Hematopoietic multipotent progenitor cell treated with erythropoietin and hydrocortisone succinate and interleukin-3 and kit ligand, for 8 days (in vitro differentiated cells): ENCODE results near the gene CCSAP.
"Not testable (repeated sequence)": the region's sequence is repeated elsewhere in the genome, so short reads cannot be mapped to it uniquely, and the experiment has no call there.

ENCODE experiments used
- DNase-seq: peaks from one replicate; pipeline ENCODE4 v3.0.0-alpha.2; 2015

Gene CCSAP, protein sequence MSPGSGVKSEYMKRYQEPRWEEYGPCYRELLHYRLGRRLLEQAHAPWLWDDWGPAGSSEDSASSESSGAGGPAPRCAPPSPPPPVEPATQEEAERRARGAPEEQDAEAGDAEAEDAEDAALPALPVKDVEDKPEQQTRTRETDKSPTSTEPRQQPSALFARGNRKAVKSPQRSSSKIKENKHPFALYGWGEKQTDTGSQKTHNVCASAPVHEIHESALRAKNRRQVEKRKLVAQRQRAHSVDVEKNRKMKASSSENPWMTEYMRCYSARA

DNA sequence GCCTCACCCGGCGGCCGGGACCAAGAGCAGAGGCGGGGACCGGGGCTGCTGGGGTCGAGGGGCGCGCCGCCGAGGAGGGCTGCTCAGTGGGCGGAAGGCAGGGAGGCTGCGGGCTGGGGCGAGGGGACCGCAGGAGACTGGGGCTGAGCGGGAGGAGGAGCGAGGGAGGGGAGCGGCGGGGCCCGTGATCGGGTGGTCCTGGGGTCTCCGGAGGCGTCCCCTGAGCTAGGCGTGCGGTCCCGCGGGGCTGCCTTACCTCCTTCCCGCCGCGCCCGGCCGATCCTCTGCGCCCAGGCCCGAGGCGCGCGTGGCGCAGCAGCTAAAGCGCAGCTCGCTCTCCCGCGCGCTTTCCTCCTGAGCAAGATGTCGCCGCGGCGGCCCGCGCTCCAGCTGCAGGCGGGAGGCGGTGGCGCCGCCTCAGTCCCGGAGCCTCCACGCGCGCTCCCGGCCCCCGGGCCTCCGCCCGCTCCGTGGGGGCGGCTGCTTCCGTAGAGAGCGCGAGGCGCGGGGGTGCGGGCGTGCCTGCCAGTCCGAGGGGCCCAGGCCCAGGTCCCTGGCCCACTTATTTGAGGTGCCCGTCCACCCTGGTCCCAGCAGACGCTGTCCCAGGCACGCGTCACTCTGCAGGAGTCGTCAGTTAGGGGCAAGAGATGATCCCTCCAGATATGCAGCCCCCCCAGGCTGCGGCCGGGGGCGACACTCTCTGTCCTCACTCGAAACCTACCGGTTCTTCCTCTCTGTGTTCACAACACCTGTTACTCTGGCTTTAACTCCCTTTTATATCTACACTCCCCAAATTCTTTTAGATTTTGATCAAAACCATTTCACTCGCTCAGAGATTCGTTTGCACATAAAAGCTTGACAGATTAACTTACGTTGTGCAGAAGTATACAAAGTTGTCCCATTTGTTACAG is at the start of gene CCSAP:
TSS of gene CCSAP (minus strand) at position 392 of the 914 bp plus-strand sequence. CDS start 582 bp downstream, outside the sequence.
- peak; percentile 42 for DNase-seq

DNA sequence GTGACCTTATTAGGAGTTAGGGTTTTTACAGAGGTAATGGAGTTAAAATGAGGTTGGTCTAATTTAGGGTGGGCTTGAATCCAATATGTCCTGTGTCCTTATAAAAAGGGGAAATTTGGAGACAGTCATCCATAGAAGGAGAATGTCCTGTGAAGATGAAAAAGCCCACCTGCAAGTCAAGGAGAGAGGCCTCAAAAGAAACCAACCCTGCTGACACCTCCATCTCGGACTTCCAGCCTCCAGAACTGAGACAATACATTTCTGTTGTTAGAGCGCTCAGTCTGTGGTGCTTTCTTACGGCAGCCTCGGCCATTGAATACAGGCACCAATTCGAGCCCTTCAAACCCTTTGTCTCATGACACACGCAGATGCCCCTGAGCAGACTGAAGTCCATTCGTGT is 47.3 kb upstream of the CCSAP start:
- no peak for DNase-seq

DNA sequence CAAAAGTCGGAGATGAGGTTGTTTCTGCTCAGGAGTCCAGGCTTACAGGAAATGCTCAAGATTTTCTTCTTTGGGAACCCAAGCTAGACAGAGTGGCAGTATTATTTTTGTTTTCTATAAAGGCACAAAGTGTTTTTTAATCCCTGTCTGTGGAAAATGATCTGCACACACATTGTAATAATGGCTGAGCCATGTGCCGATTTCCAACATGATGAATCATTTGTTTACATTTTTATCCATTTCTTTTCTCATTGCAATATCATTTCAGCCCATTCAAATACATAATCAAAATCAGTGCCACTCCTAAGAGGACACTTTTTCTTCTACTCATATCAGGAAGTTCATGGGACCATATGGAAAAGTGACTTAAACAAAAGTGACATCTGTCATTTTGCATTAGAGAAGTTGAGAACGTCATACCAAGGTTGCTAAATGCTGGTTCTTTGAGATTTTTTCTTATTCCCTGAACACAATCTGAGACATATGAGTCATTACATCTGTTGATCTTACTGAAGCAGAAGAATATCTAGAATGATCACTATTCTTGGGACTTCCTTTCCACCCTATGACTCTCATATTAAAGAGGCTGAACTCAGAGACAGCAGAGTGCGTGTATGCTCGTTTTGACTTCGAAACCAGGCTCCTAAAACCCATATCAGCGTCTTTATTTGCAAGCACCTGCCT is 46.2 kb upstream of the CCSAP start:
- no peak for DNase-seq

DNA sequence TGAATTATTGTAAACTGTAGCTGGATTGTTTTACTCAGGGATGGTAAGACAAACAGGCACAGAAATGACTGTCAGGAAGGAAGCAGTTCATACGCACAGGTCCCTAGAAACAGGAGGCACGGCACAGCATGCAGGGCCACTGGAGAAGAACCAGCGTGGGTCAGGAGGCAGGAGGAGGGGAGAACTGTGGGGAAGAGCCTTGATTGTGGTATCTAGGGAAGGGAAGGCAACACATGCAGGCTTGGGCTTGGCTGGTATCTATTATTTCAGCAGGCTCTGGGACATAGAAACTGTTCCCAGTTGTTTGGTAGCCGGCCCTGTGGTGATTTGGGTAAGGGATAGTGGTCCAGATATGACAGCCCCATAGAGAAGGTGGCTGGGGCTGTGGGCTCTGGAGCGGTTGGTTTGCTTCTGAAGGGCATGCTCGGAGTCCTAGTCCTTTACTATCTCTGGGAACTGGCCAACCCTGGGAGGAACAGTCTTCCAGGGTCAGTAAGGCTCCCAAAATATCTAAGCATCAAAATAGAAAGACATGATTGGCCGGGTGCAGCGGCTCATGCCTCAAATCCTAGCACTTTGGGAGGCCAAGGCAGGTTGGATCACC is 43.1 kb upstream of the CCSAP start:
- DNase-seq: no peak

DNA sequence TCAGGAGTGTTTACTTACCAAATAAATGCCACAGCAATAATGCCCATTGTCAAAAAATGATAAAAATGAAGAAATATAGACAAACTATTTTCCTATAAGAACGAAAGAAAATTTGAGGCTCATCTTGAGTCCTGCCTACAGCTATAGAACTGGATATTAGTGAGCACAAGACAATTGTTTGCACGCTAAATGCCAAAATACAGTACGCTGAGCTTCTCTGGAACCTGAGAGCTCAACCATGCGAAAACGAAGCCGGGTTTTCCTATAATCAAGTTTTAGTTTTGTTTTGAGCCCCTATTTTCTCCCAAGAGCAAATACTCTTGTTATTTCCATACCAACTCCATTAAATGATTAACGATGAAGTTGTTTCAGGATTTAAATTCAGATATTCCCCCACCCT is 42.0 kb upstream of the CCSAP start:
- no peak for DNase-seq

DNA sequence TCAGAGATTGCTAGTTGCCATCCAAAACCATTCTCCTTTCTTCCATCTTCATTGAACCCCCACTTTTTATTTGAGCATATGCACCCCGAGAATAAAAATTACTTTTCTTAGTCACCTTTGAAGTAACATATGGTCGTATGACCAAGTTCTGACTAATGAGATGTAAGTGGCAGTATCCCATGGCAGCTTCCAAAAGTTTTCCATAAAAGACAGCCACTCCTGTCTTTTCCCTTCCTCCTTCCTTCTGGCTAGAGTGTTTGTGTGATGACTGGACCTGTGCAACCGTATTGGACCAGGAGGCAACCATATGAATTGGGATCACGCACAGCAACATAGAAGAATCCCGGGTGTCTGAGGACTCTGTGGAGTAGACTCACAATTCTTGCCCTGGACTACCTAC is 41.1 kb upstream of the CCSAP start:
- no peak for DNase-seq

DNA sequence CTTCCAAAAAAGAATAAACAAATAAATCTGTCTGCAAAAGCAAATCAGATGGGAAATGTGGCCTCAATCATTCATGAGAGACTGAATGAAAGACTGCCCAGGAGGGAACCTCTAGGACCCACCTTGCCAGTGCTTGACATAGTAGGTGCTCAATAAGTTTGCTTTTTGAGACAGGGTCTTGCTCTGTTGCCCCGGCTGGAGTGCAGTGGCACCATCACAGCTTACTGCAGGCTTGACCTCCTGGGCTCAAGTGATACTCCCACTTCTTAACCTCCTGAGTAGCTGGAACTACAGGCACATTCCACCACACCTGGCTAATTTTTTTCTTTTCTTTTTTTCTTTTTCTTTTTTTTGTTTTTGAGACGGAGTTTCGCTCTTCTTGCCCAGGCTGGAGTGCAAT is 40.3 kb upstream of the CCSAP start:
- DNase-seq: no peak

DNA sequence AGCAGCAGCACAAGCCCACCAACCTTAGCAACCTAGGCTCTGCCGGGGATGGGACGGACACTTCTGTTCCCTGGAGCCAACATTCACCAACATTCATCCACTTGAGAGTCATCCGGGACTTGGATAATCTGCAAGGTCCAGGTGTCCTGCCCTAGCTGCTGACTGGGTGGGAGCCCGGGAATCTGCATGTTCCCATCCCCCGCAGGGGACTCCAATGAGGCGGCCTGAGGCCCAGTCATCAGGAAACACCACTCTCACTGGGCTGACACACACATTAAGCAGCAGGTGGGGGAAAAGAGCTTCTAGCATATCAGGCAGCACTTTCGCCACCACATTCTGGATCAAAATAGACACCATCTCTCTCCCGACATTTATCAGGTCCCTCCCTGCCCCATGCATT is 38.4 kb upstream of the CCSAP start:
- no peak for DNase-seq

DNA sequence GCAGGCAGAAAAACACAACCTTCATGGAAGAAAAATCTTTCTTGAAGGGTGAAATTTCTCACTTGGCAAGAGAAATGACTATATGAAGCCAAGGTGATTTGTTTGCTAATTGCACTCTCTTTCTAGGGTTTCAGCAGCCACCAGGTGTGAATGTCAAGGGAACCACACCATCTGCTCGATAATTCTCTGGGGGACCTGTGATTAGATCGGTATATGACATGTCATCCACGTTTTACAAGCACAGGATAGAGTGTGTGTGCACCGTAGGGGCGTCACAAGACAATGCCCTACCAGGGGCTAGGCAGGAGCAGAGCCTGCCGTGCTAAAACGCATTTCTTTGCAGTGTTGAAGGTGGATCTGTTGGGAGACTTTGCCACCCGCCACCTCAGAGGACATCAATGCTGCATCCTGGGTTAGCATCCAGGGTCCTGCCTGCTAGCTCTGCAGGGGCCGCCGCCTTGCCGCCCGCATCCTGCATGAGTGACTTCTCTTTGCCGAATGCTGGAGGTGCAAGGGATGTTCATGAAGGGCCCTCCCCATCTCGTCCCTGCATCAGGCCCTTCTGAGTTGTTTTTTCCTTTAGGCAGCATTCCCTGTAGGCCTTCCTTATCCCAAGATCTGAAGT is 37.8 kb upstream of the CCSAP start:
- no peak for DNase-seq

DNA sequence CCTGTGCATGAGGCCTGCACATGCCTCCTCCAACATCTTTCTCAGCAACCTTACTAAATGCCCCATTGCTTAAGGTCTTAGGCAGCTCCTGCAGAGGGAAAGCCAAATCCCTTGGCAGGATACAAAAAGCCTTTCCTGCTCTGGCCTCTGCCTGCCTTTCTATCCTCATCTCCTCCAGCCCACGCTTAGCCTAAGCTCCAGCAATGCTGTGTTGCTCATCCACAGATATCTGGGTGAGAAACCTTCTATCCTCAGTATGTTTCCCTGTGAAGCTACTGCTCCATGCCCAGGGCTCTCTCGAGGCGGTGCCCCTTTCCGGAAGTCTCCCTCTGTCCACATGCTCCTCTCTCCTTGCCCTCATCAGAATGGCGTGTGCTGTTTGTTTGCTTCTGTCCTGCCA is 37.0 kb upstream of the CCSAP start:
- no peak for DNase-seq

DNA sequence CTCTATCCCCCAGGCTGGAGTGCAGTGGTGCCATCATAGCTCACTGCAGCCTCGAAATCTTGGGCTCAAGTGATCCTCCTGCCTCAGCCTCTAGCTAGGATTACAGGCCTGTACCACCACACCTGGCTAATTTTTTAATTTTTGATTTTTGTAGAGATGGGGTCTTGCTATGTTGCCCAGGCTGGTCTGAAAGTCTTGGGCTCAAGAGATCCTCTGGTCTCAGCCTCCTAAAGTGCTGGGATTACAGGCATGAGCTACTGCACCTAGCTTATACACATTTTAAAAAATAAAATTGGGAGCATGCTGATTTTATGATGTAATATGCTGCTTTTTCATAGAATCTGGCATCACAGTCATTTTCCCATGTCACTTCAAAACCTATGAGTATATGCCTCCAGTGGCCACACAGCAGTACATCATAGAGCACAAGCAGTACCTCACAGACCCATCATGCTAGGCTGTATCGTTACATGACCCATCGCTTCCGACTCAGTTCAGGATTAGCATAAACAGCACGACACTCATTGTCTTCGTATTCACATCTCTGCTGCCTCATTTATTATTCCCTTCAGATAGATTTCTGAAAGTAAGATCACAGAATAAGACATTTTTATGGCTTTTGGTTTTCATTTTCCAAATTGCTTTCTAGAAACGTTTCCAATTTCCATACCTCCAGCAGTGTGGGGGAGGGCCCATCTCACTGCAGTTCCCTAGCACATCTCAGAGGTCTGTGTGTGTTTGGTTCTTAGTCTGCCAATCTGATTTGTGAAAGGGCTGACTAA is 35.9 kb upstream of the CCSAP start:
- DNase-seq: no peak

DNA sequence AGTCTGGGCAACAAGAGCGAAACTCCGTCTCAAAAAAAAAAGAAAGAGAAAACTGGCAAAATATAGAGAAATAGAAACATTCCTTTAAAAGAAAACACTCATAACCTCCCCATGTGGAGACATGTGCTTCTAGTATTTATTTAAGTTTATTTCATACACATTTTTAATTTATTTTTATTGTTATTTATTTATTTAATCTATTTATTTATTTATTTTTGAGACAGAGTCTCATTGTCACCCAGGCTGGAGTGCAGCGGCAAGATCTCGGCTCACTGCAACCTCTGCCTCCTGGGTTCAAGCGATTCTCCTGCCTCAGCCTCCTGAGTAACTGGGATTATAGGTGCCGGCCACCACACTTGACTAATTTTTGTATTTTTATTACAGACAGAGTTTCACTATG is 35.2 kb upstream of the CCSAP start:
- DNase-seq: not testable (repeated sequence)

DNA sequence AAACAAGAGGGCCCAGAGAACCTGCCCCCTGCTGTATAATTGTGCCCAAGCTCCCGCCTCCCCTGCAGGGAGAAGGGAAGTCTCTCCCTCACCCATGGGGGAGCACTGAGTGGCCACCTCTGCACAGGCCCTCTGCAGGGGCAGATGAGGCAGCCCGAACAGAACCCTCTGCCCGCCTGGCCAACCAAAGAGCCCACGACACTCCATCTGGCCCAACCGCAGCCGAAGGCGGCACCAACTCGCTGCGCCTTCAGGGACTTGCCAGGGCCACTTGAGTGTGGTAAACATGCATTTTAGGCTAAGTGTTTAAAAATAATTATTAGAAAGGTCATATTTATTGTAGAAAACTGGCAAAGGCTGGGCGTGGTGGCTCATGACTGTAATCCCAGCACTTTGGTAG is 34.6 kb upstream of the CCSAP start:
- DNase-seq: no peak

DNA sequence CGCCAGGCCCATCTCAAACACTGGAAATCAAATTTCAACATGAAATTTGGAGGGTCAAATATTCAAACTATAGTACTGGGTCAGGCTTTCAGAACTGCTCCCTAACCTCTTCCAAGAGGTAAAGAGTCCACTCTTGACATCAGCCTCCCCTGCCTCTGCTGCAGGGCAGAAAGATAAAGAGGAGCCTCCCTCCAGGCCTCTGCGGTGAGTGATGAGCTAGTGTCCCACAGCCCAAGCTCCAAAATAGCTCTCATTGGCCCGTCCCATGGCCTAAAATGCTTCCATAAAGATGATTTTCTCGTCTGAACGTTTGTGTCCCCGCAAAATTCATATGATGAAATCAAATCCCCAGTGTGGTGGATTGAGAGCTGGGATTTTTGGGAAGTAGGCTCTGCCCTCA is 33.7 kb upstream of the CCSAP start:
- DNase-seq: no peak

DNA sequence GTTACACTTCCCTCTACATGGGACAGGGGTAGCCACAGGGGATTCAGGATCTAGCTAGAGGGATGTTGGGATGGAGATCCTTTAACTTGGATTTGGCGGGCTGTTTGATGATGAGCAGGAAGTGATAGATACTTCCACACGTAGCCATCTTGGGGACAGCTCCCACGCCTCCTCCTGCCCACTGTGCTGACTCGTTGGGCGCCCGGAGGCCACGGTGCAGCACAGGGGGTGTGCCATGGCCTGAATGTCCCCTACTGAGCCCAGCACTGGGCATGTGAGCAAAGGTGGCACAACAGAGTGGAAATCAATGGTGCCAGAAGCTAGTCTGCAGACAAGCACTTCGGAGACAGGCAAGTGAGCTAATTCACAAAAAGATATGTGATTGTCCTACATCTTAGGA is 31.6 kb upstream of the CCSAP start:
- no peak for DNase-seq

DNA sequence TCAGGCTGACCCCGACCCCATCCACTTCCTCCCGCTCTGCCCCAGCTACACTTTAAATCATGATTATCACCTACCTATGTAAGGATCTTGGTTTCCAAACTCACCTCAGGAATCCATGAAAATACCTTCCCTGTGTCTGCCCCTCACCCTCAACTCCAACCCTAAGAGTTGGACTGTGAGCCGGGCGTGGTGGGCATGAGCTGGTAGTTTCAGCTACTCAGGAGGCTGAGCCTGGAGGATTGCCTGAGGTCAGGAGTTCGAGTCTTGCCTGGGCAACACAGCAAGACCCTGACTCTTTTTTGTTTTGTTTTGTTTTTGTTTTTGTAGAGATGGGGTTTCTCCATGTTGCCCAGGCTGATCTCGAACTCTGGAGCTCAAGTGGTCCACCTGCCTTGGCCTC is 30.5 kb upstream of the CCSAP start:
- no peak for DNase-seq

DNA sequence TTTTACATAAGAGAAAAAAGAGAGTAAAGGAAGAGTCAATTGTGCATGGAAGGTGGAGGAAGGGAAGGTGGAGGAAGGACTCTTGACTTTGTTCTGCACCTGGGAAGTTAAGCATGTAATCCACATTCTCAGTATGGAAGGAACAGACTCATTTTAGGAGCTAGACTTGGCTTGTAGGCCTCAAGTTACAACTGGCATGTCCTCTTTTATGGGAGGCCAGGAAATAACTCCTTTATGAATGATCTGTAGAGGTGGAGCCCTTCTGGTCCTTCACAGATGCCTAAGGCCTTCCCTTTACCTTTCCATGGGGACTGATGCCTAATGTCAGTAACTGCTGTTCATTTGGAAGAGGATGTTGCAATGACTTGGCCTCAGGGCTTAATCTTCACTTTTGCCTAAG is 29.4 kb upstream of the CCSAP start:
- DNase-seq: no peak

DNA sequence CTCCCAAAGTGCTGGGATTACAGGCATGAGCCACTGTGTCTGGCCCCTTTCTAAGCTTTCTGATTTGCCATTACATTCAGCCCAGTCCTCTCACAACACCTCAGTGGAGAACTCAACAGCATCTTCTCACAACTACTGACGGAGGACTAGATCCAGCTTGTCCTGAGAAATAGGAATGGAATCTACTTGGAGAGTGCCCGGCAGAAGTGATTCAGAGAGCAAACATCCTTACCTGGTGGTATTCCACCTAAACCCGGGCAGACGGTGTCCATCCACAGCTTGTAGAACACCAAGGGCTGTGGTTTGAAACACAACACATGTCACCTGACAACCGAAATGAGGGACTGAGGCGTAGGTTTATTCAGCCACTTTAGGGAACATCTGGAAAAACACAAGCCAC is 28.8 kb upstream of the CCSAP start:
- no peak for DNase-seq

DNA sequence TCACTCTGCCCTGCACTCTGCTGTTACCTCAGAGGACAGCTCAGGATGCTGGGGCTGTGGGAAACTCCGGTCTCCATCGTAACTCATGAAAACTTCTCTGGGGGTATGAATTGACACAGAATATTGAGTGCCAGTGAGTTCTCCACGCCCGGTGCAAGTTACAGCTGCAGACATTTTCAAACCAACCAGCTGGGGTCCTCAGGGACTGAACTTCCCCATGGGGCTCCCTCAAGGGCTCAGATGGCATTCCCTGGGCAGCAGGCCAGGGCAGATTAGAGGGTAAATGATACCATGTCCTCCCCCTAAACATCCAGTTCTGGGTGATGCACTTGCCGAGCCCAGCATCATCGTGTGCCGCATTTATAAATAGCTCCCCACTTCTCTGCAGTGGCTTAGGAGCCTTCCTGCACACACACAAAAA is 27.8 kb upstream of the CCSAP start:
- no peak for DNase-seq

DNA sequence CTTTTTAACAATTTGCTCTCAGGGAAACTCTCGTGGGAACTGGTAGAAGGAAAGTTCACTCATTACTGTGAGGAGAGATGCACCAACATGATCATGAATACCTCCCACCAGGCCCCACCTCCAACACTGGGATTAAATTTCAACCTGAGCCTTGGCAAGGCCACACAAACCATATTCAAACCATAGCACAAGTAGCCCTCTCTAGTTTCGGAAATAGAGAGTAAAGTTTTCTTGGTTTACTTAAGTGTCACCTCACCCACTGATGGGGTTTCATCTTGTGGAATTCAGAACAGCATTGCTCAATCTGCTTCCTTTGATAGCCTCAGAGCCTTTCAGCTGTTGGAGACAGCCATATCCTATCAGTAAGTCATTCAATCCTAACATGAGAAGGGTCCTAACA is 25.5 kb upstream of the CCSAP start:
- no peak for DNase-seq

DNA sequence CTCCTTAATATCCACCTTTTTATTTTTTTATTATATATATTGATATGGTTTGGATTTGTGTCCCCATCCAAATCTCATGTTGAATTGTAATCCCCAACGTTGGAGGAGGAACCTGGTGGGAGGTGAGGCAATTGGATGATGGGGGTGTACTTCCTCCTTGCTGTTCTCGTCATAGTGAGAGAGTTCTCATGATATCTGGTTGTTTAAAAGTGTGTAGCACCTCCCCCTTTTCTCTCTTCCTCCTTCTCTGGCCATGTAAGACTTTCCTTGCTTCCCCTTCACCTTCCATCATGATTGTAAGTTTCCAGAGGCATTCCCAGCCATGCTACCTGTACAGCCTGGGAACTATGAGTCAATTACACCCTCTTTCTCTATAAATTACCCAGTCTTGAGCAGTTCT is 22.7 kb upstream of the CCSAP start:
- no peak for DNase-seq
